Gastrocnemius medialis (tissue), 4 donors: ENCODE data around the gene ASIC3. TPM values are rescaled to one million over a fixed set of nuclear protein-coding genes. Genes with fewer than 3 reads are reported as not detected.

Experiments
- ATAC-seq, 2 donors: fragments of 150-250 bp; one replicate each; pipeline ENCODE4 v1.9.1; 2016
- DNase-seq, 2 donors: peaks; one replicate each; pipeline ENCODE4 v3.0.0-alpha.2; 2019
- H3K27ac ChIP-seq, 4 donors: fragments of 200-600 bp; sonication (generic); 1 replicate in 1 of 4; 2 replicates in 3 of 4; pipeline ENCODE4 v1.5.1; 2016 to 2018; ENCODE audit warnings: mild to moderate bottlenecking in 2 of 4, moderate library complexity in 1 of 4
- H3K27me3 ChIP-seq, 3 donors: fragments of 200-600 bp; sonication (generic) in 2 of 3; 1 replicate in 1 of 3; 2 replicates in 2 of 3; pipeline versions ENCODE4 v1.5.1 to v1.6.0; 2016 to 2019; ENCODE audit warnings: mild to moderate bottlenecking in 1 of 3, moderate library complexity in 1 of 3
- H3K36me3 ChIP-seq, 2 donors: fragments of 200-600 bp; sonication (generic) in 1 of 2; one replicate each; pipeline ENCODE4 v1.5.1; 2017 to 2018
- H3K4me1 ChIP-seq, 2 donors: fragments of 200-600 bp; sonication (generic) in 1 of 2; one replicate each; pipeline ENCODE4 v1.5.1; 2016 to 2017; ENCODE audit warnings: mild to moderate bottlenecking in 2 of 2
- H3K4me3 ChIP-seq, 4 donors: fragments of 200-600 bp; sonication (generic) in 3 of 4; 1 replicate in 1 of 4; 2 replicates in 3 of 4; pipeline ENCODE4 v1.5.1; 2016 to 2019; ENCODE audit warnings: mild to moderate bottlenecking in 2 of 4
- H3K9me3 ChIP-seq, 3 donors: fragments of 200-600 bp; sonication (generic) in 2 of 3; 1 replicate in 1 of 3; 2 replicates in 2 of 3; pipeline ENCODE4 v1.5.1; 2016 to 2019
- POLR2A ChIP-seq, 2 donors: fragments of 450-650 bp; IDR thresholded peaks; one replicate each; pipeline ENCODE4 v1.6.1; 2017; ENCODE audit warnings: antibody characterized with exemption in 2 of 2, mild to moderate bottlenecking in 2 of 2, moderate library complexity in 2 of 2
- in situ Hi-C, 4 donors: fragments of 200-750 bp; cut with MboI; loops; one replicate each; pipeline versions ENCODE4 v1.15.0 to v1.8.0; 2017; ENCODE audit warnings: low sequenced_read_pairs in 4 of 4
- intact Hi-C: fragments of 100-400 bp; cut with DNase I; formaldehyde crosslinking; loops from one replicate; pipeline ENCODE4 v1.15.1; 2023; ENCODE audit warnings: low total_unique reads
- total RNA-seq, 4 donors: library from RNA; depleted of rRNA; stranded (reverse); fragments of >200 nt; gene quantifications; one replicate each; pipeline versions ENCODE4 v1.1.0 to v1.2.3, GENCODE V29; 2016
- TF ChIP-seq, protein P1 (sequence below), 5 experiments: fragments of 450-650 bp in 3 of 5; fragments of 200-600 bp in 2 of 5; sonication (generic) in 2 of 5; IDR thresholded peaks in 4 of 5; conservative IDR thresholded peaks in 1 of 5; 1 replicate in 4 of 5; 2 replicates in 1 of 5; pipeline ENCODE4 v1.5.1; 2016 to 2019; ENCODE audit warnings: antibody characterized with exemption in 5 of 5, mild to moderate bottlenecking in 3 of 5, moderate library complexity in 3 of 5

Gene ASIC3
- total RNA-seq, 4 donors from 2014 or later: 0.72 to 11.0 (median 2.5) TPM

DNA sequence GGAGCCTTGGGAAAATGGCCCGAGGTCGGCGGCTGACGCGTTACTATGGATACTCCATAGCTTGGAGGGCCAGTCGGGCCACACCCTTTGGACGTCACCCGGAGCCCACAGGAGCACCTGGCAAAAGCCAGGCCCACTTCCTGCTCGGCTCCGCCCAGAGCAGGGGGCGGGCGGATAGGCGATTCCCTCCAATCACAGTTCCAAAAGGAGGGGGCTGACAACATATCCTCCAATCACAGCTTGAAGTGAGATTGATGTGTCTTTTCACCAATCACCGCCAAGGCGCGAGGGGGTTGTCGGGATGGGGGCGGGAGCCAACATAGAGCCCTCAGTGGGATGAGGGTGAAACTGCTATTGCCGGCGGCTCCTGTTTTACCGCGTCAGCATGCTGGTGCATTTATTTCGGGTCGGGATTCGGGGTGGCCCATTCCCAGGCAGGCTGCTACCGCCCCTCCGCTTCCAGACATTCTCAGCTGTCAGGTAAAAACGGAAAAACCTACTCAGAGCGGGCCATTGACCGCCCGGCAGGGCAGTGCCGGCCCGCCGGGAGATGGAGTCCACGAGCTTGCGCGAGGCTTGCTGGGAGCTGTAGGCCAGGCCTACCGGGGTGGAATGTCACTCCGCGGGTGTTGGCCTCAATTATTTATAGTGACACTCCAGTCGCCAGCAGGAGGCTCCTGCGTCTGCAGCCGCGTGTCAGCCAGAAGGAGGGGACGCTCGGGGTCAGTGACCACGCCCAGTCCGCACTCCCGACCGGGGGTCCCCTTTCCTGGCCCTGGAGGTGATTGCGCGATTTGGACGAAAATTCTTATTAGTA is 20.0 kb upstream of the ASIC3 start, which contains the start of gene ABCB8:
Gene ABCB8, plus strand, starts transcription at position 320 of the 817 bp plus-strand sequence. Its CDS starts 66 bp downstream, at position 386.
- Histone ChIP-seq H3K4me3 (peak within 1 kb of the TSS; percentile 66 to 82 (median 74)), H3K4me1 (peaks cover 9 to 12% of the 10 kb centered on the region in 2 donors), H3K27me3 (no peaks in the 10 kb centered on the region), H3K36me3 (no peaks in the 10 kb centered on the region), H3K9me3 (no peaks in the 10 kb centered on the region), H3K27ac (peak within 1 kb of the TSS; percentile 87 to 94 (median 88))
- in situ Hi-C loops (loop anchor here in 1 of 4 donors (10.0 kb wide), 1 partner anchor 76 kb away; no protein-coding TSS in a partner anchor), intact Hi-C loops (loop anchor here (1.0 to 10.0 kb wide), 9 partner anchors 30 to 624 kb away; partner anchors contain the start of genes AGAP3, ASB10, FASTK and NUB1)
- ATAC-seq (peak; percentile 99 to 100), DNase-seq (peak; percentile 99 to 100)
- TF ChIP-seq, protein P1, sequence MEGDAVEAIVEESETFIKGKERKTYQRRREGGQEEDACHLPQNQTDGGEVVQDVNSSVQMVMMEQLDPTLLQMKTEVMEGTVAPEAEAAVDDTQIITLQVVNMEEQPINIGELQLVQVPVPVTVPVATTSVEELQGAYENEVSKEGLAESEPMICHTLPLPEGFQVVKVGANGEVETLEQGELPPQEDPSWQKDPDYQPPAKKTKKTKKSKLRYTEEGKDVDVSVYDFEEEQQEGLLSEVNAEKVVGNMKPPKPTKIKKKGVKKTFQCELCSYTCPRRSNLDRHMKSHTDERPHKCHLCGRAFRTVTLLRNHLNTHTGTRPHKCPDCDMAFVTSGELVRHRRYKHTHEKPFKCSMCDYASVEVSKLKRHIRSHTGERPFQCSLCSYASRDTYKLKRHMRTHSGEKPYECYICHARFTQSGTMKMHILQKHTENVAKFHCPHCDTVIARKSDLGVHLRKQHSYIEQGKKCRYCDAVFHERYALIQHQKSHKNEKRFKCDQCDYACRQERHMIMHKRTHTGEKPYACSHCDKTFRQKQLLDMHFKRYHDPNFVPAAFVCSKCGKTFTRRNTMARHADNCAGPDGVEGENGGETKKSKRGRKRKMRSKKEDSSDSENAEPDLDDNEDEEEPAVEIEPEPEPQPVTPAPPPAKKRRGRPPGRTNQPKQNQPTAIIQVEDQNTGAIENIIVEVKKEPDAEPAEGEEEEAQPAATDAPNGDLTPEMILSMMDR (IDR thresholded peaks at IDR 0.05 in 4 of 5, conservative IDR thresholded peaks at IDR 0.05 in 1 of 5): peak; percentile 49 to 77 (median 66)
- peak; percentile 79 to 83 for TF ChIP-seq POLR2A (IDR thresholded peaks at IDR 0.05)

DNA sequence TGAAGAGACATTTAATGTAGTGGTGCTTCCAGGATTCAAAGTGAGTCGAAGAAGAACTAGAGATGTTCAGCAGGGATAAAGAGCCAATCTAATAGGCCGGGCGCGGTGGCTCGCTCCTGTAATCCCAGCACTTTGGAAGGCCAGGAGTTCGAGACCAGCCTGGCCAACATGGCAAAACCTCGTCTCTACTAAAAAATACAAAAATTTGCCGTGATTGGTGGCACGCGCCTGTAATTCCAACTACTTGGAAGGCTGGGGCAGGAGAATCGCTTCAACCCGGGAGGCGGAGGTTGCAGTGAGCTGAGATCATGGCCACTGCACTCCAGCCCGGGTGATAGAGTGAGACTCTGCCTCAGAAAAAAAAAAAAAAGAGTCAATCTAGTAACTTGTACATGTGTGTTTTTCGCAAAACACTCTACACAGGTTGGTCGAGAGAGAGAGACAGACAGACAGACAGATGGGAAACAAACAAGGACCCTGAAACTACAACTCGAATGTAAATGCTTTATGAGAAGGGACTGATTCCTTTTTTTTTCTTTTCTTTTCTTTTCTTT is 19.3 kb upstream of the ASIC3 start:
- intact Hi-C loops: loop anchor here (1.0 to 10.0 kb wide), 9 partner anchors 29 to 624 kb away; partner anchors contain the start of genes AGAP3, ASB10, FASTK and NUB1
- in situ Hi-C loops: loop anchor here in 1 of 4 donors (10.0 kb wide), 1 partner anchor 76 kb away; no protein-coding TSS in a partner anchor
- Histone ChIP-seq H3K4me1 (peaks cover 9 to 12% of the 10 kb centered on the region in 2 donors), H3K27ac (peak overlapping the region; percentile 87 to 94 (median 88)), H3K27me3 (no peaks in the 10 kb centered on the region), H3K36me3 (no peaks in the 10 kb centered on the region), H3K9me3 (no peaks in the 10 kb centered on the region), H3K4me3 (peak overlapping the region; percentile 66 to 82 (median 74))
- TF ChIP-seq, protein P1 (IDR thresholded peaks at IDR 0.05 in 4 of 5, conservative IDR thresholded peaks at IDR 0.05 in 1 of 5): no peak
- TF ChIP-seq POLR2A (IDR thresholded peaks at IDR 0.05): no peak
- ATAC-seq (peak in 1 of 2 donors; percentile 5), DNase-seq (no peak)

DNA sequence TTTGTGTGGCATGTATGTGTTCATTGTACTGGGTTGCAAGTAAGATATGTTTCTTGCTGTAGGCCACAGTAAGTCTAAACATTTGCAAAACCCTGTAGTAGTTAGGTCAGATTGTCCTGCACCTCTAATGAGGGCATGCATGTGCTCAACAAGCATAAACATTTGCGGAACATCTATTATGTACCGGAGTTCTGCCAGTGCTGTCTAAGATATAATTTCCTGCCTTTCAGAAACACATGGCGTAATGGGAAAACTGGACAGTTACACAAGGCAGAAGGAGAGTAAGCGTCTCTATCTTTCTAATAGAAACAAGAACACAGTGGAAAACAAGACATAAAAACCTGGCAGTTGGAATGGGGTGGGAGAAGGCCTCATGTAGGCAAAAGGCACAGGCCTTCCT is 17.3 kb upstream of the ASIC3 start:
- no peak for TF ChIP-seq POLR2A (IDR thresholded peaks at IDR 0.05)
- TF ChIP-seq, protein P1 (IDR thresholded peaks at IDR 0.05 in 4 of 5, conservative IDR thresholded peaks at IDR 0.05 in 1 of 5): no peak
- H3K4me1 ChIP-seq: peaks cover 19 to 23% of the 10 kb centered on the region in 2 donors
- no peak overlapping the region for H3K4me3 ChIP-seq
- in situ Hi-C loops (loop anchor here in 1 of 4 donors (10.0 kb wide), 1 partner anchor 74 kb away; no protein-coding TSS in a partner anchor), intact Hi-C loops (no loop called here)
- H3K9me3 ChIP-seq: no peaks in the 10 kb centered on the region
- H3K27ac ChIP-seq: no peak overlapping the region
- DNase-seq: no peak
- ATAC-seq: no peak
- no peaks in the 10 kb centered on the region for H3K27me3 ChIP-seq
- peaks cover 0 to 3% of the 10 kb centered on the region in 2 donors for H3K36me3 ChIP-seq

DNA sequence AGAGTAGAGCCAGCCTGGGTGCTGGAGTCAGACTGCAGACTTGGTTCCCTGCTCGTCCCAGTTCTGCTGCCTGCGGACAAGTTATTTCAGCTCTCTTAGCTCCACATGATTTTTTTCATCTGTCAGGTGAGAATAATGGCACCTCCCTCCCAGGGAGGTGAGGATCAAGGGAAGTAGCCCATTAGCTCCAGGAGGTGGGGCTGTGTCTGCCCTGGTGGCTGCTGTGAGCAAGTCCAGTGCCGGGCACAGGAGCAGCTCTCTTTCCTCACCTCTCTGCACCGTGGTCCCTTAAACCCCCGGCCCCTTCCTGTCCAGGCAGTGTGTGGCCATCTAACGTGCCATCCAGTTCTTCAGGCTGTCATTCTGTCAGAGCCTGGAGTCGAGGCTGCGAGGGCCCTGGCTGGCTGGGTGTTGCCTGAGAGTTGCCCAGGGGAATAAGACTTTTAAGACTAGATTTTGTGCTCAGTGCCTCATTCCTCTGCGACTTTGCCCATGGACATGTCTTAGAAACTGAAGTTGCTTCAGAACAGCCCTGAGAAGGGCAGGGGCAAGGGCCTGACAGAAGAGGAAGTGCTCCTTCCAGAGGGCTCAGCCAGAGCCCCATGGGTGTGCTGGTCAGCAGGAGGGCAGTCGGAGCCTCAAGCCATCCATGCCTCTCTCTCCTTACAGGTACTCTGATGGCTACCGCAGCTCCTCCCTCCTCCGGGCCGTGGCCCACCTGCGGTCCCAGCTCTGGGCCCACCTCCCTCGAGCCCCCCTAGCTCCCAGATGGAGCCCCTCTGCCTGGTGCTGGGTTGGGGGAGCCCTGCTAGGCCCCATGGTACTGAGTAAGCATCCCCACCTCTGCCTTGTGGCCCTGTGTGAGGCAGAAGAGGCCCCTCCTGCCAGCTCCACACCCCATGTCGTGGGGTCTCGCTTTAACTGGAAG is 15.1 kb upstream of the ASIC3 start:
- Histone ChIP-seq H3K4me1 (peaks cover 19 to 23% of the 10 kb centered on the region in 2 donors), H3K9me3 (no peaks in the 10 kb centered on the region), H3K36me3 (peaks cover 0 to 22% of the 10 kb centered on the region in 2 donors), H3K4me3 (no peak overlapping the region), H3K27me3 (no peaks in the 10 kb centered on the region), H3K27ac (no peak overlapping the region)
- TF ChIP-seq, protein P1 (IDR thresholded peaks at IDR 0.05 in 4 of 5, conservative IDR thresholded peaks at IDR 0.05 in 1 of 5): no peak
- no peak for TF ChIP-seq POLR2A (IDR thresholded peaks at IDR 0.05)
- no peak for DNase-seq
- intact Hi-C loops (no loop called here), in situ Hi-C loops (loop anchor here in 1 of 4 donors (10.0 kb wide), 1 partner anchor 72 kb away; no protein-coding TSS in a partner anchor)
- ATAC-seq: no peak
